Nephron progenitor cell (in vitro differentiated cells): Measurements from ENCODE around the gene DIP2C.

Experiments
- DNase-seq: peaks from one replicate; pipeline ENCODE4 v3.0.0; 2021
- H3K27ac Mint-ChIP-seq: 2 replicates; pipeline ENCODE4 v1.8.0; 2021; ENCODE audit warnings: mild to moderate bottlenecking, moderate library complexity, mixed read lengths
- H3K27me3 Mint-ChIP-seq: 2 replicates; pipeline ENCODE4 v1.8.0; 2021; ENCODE audit warnings: mild to moderate bottlenecking, low read depth, mixed read lengths; ENCODE audit not compliant: poor library complexity
- H3K36me3 Mint-ChIP-seq: 2 replicates; pipeline ENCODE4 v1.8.0; 2021; ENCODE audit warnings: low read depth, mixed read lengths
- H3K4me1 Mint-ChIP-seq: 2 replicates; pipeline ENCODE4 v1.8.0; 2021; ENCODE audit warnings: mixed read lengths
- H3K4me3 Mint-ChIP-seq: 2 replicates; pipeline ENCODE4 v1.8.0; 2021; ENCODE audit warnings: mild to moderate bottlenecking, moderate library complexity, mixed read lengths
- H3K9me3 Mint-ChIP-seq: 2 replicates; pipeline ENCODE4 v1.8.0; 2021; ENCODE audit warnings: mild to moderate bottlenecking, moderate library complexity, mixed read lengths
- CTCF ChIP-seq: fragments of 200-600 bp; sonication (generic); IDR thresholded peaks from 2 replicates; pipeline ENCODE4 v1.5.0; 2021; ENCODE audit warnings: antibody characterized with exemption

DIP2C gene

GRCh38 chr10:373526-374309, 315.8 kb downstream of the DIP2C start:
- no peaks in the 10 kb centered on the region for H3K27me3 Mint-ChIP-seq
- H3K4me1 Mint-ChIP-seq, result peaks cover 68% of the 10 kb centered on the region
- peak overlapping the region; percentile 26 for H3K27ac Mint-ChIP-seq
- H3K9me3 Mint-ChIP-seq, result no peaks in the 10 kb centered on the region
- no peak for TF ChIP-seq CTCF
- H3K36me3 Mint-ChIP-seq, result peaks cover 57% of the 10 kb centered on the region
- no peak for DNase-seq
- H3K4me3 Mint-ChIP-seq, result no peak overlapping the region

GRCh38 chr10:373015-373414, 316.5 kb downstream of the DIP2C start:
- Mint-ChIP-seq H3K9me3 (no peaks in the 10 kb centered on the region), H3K27me3 (no peaks in the 10 kb centered on the region), H3K4me1 (peaks cover 68% of the 10 kb centered on the region), H3K27ac (peak overlapping the region; percentile 69), H3K36me3 (peaks cover 53% of the 10 kb centered on the region), H3K4me3 (no peak overlapping the region)
- DNase-seq, result no peak
- TF ChIP-seq CTCF, result no peak

GRCh38 chr10:372566-372965, 316.9 kb downstream of the DIP2C start:
- H3K27me3 Mint-ChIP-seq, result no peaks in the 10 kb centered on the region
- H3K9me3 Mint-ChIP-seq, result no peaks in the 10 kb centered on the region
- H3K4me3 Mint-ChIP-seq, result no peak overlapping the region
- peak overlapping the region; percentile 69 for H3K27ac Mint-ChIP-seq
- H3K36me3 Mint-ChIP-seq, result peaks cover 52% of the 10 kb centered on the region
- no peak for DNase-seq
- no peak for TF ChIP-seq CTCF
- H3K4me1 Mint-ChIP-seq, result peaks cover 67% of the 10 kb centered on the region

- no peak for TF ChIP-seq CTCF
- no peak for DNase-seq
- H3K4me1 Mint-ChIP-seq, result peaks cover 57% of the 10 kb centered on the region
- H3K27ac Mint-ChIP-seq, result peak overlapping the region; percentile 42
- no peaks in the 10 kb centered on the region for H3K9me3 Mint-ChIP-seq
- H3K36me3 Mint-ChIP-seq, result peaks cover 52% of the 10 kb centered on the region
- H3K4me3 Mint-ChIP-seq, result no peak overlapping the region
- no peaks in the 10 kb centered on the region for H3K27me3 Mint-ChIP-seq
These were observed 318.0 kb downstream of the DIP2C start for GRCh38 chr10:371515-371914.

GRCh38 chr10:370449-370825, 319.0 kb downstream of the DIP2C start:
- no peaks in the 10 kb centered on the region for H3K27me3 Mint-ChIP-seq
- H3K4me1 Mint-ChIP-seq, result peaks cover 49% of the 10 kb centered on the region
- peak overlapping the region; percentile 91 for H3K27ac Mint-ChIP-seq
- DNase-seq, result no peak
- H3K4me3 Mint-ChIP-seq, result no peak overlapping the region
- H3K36me3 Mint-ChIP-seq, result peaks cover 53% of the 10 kb centered on the region
- no peaks in the 10 kb centered on the region for H3K9me3 Mint-ChIP-seq
- TF ChIP-seq CTCF, result no peak
